HepG2 (cell line): ENCODE measurements around the gene GNL3. TPM values are rescaled to one million over a fixed set of nuclear protein-coding genes. Genes with fewer than 3 reads are reported as not detected.

Source experiments
- CCAR2 ChIP-seq: fragments of 200-400 bp; formaldehyde crosslinking; optimal IDR thresholded peaks from 2 replicates; pipeline ENCODE3; 2018; ENCODE audit warnings: low read depth, mild to moderate bottlenecking, low read length, moderate library complexity
- TBX3 ChIP-seq: fragments of 450-650 bp; IDR thresholded peaks from 2 replicates; pipeline ENCODE4 v1.6.1; 2017; ENCODE audit warnings: antibody characterized with exemption, mild to moderate bottlenecking, inconsistent platforms, borderline replicate concordance
- TEAD2 ChIP-seq: sonication (generic); formaldehyde crosslinking; IDR thresholded peaks from 2 replicates; pipeline ENCODE4 v1.9.0; 2021; ENCODE audit warnings: missing genetic modification reagents
- ZFAT ChIP-seq: sonication (generic); formaldehyde crosslinking; conservative IDR thresholded peaks from 2 replicates; pipeline ENCODE4 v1.8.1; 2023; ENCODE audit warnings: missing genetic modification reagents, inconsistent platforms
- ZFX ChIP-seq: sonication (generic); formaldehyde crosslinking; IDR thresholded peaks from 2 replicates; pipeline ENCODE4 v1.4.0; 2020; ENCODE audit warnings: mild to moderate bottlenecking, low read depth, missing genetic modification reagents, moderate library complexity
- ZKSCAN1 ChIP-seq: fragments of 150-350 bp; IDR thresholded peaks from 2 replicates; pipeline ENCODE4 v1.6.1; 2014; ENCODE audit warnings: low read length
- ZNF672 ChIP-seq: sonication (generic); formaldehyde crosslinking; IDR thresholded peaks from 2 replicates; pipeline ENCODE4 v1.8.1; 2022; ENCODE audit warnings: missing genetic modification reagents
- ZNF792 ChIP-seq: IDR thresholded peaks from 2 replicates; pipeline ENCODE4 v1.6.1; 2016
- polyA plus RNA-seq, 8 experiments: library from polyadenylated mRNA; depleted of rRNA in 3 of 8; stranded (reverse) in 7 of 8; unstranded in 1 of 8; fragments of >200 nt; fragmentation: Illumina TruSeq in 4 of 8; extraction: Trizol in 4 of 8; gene quantifications; 2 replicates each; pipeline versions ENCODE4 v1.2.1 to v1.2.3, GENCODE V29; 2011 to 2016; ENCODE audit warnings: low read depth in 4 of 8, missing spikeins in 1 of 8, mixed read lengths in 1 of 8; ENCODE audit not compliant: insufficient read depth in 1 of 8
- total RNA-seq, 5 experiments: library from RNA; depleted of rRNA; stranded (reverse); fragments of >200 nt; fragmentation: Illumina TruSeq; extraction: Trizol; gene quantifications; 2 replicates each; pipeline ENCODE4 v1.2.3, GENCODE V29; 2016; ENCODE audit warnings: low read depth in 1 of 5
- TF ChIP-seq, protein P1 (sequence below): IDR thresholded peaks from 2 replicates; pipeline ENCODE4 v1.6.1; 2016; ENCODE audit warnings: missing compliant biosample characterization, missing genetic modification reagents, borderline replicate concordance
- TF ChIP-seq, protein P2 (sequence below), 2 experiments: sonication (generic) in 1 of 2; formaldehyde crosslinking in 1 of 2; IDR thresholded peaks; 2 replicates each; pipeline versions ENCODE4 v1.4.0 to v1.6.1; 2018 to 2020; ENCODE audit warnings: missing genetic modification reagents in 2 of 2, borderline replicate concordance in 1 of 2, low read depth in 1 of 2, mild to moderate bottlenecking in 1 of 2, missing biosample characterization in 1 of 2
- TF ChIP-seq, protein P3 (sequence below): sonication (generic); formaldehyde crosslinking; IDR thresholded peaks from 2 replicates; pipeline ENCODE4 v1.5.1; 2020; ENCODE audit warnings: mild to moderate bottlenecking, missing genetic modification reagents, borderline replicate concordance
- TF ChIP-seq, protein P4 (sequence below): conservative IDR thresholded peaks from 2 replicates; pipeline ENCODE4 v1.6.1; 2018; ENCODE audit warnings: missing genetic modification reagents

GNL3 gene
- total and polyA plus RNA-seq, 2 of the 13 experiments (the other 11 are each of a cell fraction or from before 2014, with no cell fraction given), result 129 to 257 TPM

DNA sequence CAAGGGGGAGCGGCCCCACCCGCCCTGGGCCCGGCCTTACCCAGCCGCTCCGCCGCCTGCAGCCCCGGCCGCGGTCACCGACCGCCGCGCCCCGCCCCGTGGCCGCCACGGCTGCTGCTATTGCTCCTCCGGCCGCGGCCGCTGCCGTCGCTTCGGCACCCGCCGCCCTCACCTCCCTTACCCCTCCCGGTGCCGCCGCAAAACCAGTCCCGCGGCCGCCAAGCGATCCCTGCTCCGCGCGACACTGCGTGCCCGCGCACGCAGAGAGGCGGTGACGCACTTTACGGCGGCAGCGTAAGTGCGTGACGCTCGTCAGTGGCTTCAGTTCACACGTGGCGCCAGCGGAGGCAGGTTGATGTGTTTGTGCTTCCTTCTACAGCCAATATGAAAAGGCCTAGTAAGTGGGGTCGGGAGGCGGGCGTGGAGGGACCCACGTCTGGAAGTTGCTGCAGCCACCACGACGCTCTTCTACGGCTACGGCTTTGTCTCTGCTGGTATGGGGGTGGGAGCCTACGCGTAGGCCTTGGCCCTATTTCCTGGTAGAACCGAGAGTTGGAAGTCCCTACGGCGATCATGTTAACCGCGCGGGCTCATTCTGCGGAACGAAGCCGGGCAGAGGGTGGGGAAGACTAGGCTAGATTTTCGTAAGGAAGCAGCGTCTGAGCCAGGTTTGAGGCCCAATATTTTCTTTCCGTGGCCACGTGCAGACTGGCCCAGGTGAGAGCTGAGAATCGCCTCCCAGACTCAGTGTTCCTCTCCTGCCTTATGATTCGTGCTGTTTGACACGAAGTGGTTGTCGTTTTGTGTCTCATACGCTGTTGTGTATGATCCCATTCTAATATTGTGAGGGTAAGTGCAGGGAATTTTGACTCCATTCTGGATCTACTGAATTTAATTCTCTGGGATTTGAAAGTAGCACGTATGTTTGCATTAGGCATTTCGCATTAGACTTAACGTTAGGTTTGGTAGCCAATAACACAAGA lies at the start of gene GNL3, which contains the start of gene PBRM1 (continued):
- TF ChIP-seq, protein P1, sequence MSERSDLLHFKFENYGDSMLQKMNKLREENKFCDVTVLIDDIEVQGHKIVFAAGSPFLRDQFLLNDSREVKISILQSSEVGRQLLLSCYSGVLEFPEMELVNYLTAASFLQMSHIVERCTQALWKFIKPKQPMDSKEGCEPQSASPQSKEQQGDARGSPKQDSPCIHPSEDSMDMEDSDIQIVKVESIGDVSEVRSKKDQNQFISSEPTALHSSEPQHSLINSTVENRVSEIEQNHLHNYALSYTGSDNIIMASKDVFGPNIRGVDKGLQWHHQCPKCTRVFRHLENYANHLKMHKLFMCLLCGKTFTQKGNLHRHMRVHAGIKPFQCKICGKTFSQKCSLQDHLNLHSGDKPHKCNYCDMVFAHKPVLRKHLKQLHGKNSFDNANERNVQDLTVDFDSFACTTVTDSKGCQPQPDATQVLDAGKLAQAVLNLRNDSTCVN (CRISPR knock-in tag), result peak; percentile 74; the same call in 1 of the 2 replicates
- TF ChIP-seq, protein P2, sequence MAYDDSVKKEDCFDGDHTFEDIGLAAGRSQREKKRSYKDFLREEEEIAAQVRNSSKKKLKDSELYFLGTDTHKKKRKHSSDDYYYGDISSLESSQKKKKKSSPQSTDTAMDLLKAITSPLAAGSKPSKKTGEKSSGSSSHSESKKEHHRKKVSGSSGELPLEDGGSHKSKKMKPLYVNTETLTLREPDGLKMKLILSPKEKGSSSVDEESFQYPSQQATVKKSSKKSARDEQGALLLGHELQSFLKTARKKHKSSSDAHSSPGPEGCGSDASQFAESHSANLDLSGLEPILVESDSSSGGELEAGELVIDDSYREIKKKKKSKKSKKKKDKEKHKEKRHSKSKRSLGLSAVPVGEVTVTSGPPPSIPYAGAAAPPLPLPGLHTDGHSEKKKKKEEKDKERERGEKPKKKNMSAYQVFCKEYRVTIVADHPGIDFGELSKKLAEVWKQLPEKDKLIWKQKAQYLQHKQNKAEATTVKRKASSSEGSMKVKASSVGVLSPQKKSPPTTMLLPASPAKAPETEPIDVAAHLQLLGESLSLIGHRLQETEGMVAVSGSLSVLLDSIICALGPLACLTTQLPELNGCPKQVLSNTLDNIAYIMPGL (CRISPR knock-in tag; IDR thresholded peaks at IDR 0.05; ENCODE audit: borderline replicate concordance in 1 of 2, low read depth in 1 of 2), result peak; percentile 83 to 89; a peak in 3 of 4 replicates
- TF ChIP-seq ZFAT (no peak), TBX3 (0 out of 2 replicates have a peak, but pooled peaks have one; percentile 26), ZNF792 (CRISPR knock-in tag) (0 out of 2 replicates have a peak, but pooled peaks have one; percentile 67), ZKSCAN1 (0 out of 2 replicates have a peak, but pooled peaks have one; percentile 1), ZFX (CRISPR knock-in tag) (peak; percentile 100), TEAD2 (0 out of 2 replicates have a peak, but pooled peaks have one; percentile 14), CCAR2 (no peak), ZNF672 (no peak)
- TF ChIP-seq, protein P3, sequence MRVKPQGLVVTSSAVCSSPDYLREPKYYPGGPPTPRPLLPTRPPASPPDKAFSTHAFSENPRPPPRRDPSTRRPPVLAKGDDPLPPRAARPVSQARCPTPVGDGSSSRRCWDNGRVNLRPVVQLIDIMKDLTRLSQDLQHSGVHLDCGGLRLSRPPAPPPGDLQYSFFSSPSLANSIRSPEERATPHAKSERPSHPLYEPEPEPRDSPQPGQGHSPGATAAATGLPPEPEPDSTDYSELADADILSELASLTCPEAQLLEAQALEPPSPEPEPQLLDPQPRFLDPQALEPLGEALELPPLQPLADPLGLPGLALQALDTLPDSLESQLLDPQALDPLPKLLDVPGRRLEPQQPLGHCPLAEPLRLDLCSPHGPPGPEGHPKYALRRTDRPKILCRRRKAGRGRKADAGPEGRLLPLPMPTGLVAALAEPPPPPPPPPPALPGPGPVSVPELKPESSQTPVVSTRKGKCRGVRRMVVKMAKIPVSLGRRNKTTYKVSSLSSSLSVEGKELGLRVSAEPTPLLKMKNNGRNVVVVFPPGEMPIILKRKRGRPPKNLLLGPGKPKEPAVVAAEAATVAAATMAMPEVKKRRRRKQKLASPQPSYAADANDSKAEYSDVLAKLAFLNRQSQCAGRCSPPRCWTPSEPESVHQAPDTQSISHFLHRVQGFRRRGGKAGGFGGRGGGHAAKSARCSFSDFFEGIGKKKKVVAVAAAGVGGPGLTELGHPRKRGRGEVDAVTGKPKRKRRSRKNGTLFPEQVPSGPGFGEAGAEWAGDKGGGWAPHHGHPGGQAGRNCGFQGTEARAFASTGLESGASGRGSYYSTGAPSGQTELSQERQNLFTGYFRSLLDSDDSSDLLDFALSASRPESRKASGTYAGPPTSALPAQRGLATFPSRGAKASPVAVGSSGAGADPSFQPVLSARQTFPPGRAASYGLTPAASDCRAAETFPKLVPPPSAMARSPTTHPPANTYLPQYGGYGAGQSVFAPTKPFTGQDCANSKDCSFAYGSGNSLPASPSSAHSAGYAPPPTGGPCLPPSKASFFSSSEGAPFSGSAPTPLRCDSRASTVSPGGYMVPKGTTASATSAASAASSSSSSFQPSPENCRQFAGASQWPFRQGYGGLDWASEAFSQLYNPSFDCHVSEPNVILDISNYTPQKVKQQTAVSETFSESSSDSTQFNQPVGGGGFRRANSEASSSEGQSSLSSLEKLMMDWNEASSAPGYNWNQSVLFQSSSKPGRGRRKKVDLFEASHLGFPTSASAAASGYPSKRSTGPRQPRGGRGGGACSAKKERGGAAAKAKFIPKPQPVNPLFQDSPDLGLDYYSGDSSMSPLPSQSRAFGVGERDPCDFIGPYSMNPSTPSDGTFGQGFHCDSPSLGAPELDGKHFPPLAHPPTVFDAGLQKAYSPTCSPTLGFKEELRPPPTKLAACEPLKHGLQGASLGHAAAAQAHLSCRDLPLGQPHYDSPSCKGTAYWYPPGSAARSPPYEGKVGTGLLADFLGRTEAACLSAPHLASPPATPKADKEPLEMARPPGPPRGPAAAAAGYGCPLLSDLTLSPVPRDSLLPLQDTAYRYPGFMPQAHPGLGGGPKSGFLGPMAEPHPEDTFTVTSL (CRISPR knock-in tag), result 0 out of 2 replicates have a peak, but pooled peaks have one; percentile 50
- TF ChIP-seq, protein P4, sequence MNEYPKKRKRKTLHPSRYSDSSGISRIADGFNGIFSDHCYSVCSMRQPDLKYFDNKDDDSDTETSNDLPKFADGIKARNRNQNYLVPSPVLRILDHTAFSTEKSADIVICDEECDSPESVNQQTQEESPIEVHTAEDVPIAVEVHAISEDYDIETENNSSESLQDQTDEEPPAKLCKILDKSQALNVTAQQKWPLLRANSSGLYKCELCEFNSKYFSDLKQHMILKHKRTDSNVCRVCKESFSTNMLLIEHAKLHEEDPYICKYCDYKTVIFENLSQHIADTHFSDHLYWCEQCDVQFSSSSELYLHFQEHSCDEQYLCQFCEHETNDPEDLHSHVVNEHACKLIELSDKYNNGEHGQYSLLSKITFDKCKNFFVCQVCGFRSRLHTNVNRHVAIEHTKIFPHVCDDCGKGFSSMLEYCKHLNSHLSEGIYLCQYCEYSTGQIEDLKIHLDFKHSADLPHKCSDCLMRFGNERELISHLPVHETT (CRISPR knock-in tag), result peak; percentile 96
